SW480 (cell line): Measurements from ENCODE around the gene POU2F1.
"Not testable (repeated sequence)": the region's sequence is repeated elsewhere in the genome, so short reads cannot be mapped to it uniquely, and the experiment has no call there.

Experiments
- DNase-seq: peaks from one replicate; pipeline ENCODE4 v3.0.0-alpha.2; 2016; ENCODE audit warnings: low spot score

The POU2F1 gene

DNA sequence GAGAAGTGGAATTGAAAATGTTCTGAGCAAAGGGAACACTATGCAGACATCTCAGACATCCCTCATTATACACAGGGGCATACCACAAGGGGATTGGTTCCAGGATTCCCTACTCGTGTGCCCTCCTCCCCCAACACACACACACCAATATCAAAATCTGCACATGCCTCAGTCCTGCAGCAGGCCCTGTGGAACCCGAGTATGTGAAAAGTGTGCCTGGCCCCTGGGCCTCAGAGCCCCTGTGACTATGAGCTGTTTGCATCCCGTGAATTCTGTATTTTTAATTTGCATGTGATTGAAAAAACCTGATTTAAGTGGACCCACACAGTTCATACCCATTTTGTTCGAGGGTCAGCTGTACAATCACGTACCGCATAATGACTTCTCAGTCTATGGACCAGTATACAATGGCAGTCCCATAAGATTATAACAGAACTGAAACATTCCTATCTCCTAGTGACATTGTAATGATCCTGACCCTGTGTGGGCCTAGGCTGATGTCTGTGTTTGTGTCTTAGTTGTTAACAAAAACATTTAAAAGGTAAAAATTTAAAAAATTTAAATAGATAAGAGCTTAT, 11.3 kb downstream of the POU2F1 start:
- no peak for DNase-seq

DNA sequence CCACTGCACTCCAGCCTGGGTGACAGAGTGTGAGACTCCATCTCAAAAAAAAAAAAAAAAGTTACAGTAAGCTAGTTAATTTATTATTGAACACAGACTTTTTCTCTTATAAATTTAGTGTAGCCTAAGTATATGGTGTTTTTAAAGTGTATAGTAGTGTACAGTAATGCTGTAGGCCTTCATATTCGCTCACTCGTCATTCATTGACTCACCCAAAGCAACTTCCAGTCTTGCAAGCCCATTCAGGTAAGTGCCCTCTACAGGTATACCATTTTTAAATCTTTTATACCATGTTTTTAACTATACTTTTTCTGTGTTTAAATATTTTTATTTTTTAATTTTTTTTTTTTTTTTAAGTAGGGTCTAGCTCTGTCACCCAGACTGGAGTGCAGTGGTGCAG, 12.1 kb downstream of the POU2F1 start:
- no peak for DNase-seq

DNA sequence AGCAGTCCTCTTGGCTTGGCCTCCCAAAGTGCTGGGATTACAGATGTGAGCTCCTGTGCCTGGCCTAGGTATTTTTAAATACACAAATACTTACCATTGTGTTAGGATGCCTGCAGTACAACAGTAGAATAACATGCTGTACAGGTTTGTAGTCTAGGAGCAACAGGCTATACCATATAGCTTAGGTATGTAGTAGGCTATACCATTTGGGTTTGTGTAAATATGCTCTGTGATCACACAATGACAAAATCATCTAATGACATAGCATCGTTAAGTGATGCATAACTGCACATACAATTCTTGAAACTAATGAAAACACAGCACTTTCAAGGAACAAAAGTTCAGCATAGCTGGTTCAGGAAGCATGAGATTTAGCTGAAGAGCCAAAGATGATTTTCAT, 12.7 kb downstream of the POU2F1 start:
- DNase-seq = no peak

DNA sequence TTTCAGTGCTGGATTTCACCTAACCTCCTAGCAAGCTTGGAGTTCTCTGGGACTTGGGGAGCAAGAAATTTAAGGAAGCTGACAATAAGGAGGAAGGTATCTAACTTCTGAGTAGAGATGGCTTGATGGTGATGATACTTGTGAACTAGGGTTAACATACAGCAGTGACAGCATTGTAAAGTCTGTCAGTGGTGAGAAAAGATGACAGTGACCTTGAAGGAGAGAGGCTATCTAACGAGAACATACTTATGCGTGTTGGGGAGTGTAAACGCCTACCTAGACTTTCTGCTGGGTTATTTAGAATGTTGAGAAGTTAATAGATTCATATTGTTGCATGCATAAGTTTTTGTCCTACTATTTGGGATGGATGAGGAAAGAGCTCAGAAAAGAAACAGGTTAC, 16.3 kb downstream of the POU2F1 start:
- DNase-seq = no peak

DNA sequence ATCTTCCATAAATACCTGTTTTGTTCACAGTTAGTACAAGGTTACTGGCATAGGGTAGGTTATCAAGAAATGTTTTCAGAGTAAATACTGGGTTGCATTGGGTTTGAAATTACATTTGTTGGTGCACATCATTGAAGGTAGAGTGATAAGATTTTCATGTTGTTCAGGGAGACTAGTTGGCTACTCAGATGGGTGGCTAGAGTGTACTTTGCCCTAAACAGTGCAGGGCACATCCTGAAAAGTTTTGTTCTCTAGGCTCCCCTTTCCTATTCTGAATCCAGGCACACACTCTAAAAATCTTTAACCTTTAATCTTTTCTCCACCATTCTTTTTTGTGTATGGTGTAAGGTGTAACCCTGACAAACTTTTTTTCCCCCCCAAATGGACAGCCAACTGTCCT, 18.0 kb downstream of the POU2F1 start:
- DNase-seq = no peak

DNA sequence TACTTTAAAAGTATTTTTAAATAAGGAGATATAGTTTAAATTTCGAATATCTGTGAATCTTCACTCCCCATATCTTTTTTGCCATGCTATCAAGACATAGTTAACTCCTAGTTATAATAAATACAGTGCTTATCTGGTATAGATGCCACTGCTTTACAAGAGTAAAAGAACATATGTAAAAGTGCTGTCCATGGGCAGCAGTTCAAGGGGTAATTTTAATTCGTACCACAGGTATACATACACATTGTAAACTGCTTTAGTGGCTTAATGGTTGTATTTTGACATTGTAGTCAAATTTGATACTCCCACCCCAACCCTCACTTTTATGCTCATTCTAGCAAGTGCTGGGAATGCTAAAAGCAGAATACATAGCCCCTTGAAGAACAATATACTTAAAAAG, 18.6 kb downstream of the POU2F1 start:
- no peak for DNase-seq

DNA sequence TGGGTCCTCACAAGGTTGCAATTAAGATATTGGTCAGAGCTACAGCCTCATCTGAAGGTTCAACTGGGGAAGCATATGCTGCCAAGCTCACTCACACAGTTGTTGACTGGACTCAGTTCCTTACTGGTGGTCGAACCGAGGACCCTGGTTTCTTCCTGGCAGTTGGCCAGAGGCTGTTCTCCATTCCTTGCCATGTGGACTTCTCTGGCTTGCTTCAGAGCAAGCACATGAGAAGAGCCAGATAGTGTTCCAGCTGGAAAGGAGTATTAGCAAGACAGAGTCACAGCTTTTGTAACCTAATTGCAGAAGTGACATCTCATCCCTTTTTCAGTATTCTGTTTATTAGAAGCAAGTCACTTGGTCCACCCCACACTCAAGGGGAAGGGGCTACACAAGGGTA, 23.6 kb downstream of the POU2F1 start:
- no peak for DNase-seq

DNA sequence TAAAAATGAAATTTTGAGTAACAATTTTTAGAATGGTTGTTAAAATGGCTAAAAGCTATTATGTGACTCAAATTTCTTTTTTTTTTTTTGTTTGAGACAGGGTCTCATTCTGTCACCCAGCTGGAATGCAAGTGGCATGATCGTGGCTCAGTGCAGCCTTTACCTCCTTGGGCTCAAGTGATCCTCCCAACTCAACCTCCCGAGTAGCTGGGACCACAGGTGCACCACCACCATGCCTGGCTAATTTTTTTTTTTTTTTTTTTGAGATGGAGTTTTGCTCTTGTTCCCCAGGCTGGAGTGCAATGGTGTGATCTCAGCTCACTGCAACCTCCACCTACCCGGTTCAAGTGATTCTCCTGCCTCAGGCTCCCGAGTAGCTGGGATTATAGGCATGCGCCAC, 24.5 kb downstream of the POU2F1 start:
- DNase-seq = not testable (repeated sequence)

DNA sequence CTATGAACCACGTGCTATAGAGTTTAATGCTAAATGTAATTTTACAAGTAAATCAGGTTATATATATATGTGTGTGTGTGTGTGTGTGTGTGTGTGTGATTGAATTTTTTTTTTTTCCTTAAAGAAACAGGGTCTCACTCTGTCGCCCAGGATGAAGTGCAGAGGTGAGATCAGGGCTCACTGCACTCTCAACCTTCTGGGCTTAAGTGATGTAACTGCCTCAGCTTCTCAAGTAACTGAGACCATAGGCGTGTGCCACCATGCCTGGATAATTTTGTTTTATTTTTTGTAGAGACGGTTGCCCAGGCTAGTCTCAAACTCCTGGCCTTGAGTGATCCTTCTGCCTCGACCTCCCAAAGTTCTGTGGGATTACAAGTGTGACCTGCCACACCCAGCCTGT, 26.3 kb downstream of the POU2F1 start:
- no peak for DNase-seq

DNA sequence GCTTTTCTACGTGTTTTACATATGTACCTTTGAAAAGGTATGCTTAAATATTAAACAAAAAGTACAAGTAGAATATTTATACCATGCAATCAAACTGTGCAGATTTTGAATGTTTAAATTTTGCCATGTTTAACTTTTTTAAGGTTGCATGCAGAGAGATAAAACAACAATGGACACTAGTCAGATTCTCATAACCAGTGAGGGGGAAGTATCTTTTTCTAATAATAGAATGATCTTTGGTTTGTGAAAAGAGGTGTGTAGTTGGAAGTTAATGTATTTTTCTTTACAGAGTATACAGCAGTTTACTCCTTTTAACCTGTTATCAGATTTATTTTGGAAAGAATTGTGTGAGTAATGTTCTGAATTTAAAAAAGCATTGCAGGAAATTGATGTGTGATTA, 27.1 kb downstream of the POU2F1 start:
- no peak for DNase-seq

DNA sequence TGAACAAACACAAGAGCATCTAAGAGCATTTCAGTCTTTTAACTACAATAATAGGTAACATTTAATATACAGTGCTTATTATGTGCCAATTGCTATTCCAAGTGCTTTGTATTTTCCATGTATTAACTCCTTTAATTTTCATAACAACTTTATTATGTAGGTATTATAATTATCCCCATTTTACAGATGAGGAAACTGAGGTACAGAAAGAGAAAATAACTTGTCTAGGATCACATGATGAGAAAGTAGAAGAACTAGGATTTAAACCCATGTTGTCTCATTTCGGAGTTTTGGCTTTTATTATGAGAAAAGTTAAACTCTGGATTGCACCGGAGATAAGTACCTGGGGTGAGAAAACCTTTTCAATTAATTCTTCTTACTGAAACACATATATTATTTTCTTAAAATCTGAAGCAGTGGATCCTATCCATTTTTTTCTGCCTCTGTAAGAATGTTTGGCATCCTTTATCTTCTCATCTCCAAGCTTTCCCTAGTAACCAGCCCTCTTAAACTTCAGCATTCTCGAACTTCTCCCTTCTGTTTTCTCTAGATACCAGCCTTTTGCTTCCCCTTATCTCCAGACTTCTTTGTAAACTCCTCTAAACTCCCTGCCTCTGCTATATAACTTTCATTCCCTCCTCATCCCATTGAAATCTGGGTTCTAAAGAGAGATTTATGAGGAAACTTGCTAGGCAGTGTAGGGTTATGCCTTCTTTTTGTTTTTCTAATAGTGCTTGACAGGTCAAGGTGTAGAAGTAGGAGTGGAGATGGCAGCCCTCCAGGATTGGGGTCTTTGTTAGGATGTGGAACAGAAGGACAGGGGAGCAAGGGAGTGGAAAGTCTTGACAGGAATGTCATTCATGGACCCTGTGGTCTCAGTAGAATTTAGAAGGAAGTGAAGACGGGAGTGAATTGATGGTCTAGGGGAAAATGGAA, 28.3 kb downstream of the POU2F1 start:
- no peak for DNase-seq

DNA sequence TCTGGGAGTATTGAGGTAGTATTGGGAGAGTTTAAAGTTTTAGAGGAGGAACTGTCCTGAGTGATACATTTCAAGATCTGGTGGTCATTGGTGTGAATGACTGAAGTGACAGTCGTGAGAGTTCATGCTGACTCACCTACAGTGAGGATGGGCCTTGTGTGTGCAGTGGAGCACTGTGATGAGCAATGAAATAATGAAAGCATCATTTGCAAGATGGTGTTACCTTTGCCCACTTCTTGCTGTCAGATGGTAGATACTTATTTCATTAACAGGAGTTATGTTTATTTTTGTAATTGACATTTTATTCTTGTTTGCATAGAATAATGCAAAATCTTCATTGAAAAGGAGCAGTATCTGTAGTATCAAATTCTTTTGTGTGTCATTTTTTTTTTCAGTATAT, 29.0 kb downstream of the POU2F1 start:
- no peak for DNase-seq

DNA sequence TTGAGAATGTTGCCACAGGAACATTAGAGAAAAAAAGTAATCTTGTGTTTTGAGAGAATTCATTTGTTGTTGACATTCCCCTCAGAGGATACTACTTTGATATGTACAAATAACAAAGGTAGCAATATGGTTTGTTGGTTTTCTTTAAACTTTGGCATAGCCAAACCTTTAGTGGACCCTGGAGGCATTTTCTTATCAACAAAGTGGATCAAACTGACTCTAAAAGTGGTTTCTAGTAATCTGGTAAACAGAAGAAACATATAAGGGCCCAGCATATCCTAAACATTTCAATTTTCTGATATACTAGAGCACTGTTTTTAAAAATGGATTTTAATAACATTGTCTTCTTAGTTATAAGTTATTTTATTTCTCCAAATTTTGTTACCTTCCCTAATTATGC, 29.8 kb downstream of the POU2F1 start:
- no peak for DNase-seq

DNA sequence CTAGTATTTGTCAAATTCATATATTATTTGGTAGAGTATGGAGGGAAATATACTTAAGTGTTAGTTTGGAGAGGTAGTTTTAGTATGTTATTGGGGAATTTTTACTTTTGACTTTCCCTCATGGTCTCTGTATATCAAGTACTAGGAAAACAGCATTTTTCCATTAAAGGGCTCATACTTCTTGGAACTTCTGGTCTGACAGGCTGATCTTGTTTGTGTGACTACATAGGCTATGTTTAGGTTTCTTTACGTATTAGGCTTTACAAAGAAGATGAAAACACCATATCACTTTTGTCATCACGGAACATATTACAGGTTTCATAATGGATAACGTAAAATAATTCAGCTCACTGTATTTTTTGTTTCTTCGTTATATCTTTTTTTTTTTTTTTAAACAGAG, 30.8 kb downstream of the POU2F1 start:
- no peak for DNase-seq

DNA sequence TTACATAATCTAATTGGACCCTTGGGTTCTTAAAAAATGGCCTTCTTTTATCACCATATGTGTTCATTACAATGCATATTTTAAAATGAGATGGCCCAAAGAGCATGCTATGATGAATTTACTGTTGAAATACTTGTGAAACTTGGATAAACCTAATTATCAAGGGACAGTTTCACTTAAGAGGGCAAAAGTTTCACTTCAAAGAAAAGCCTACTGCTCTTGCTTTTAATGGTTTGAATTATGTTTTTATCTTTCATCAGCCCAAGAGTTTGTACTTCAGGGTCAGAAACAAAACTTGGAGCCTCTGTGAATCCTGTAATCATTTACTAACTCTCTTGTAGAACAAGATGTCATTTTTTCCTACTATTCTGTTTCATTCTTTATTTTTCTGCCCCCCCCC, 32.3 kb downstream of the POU2F1 start:
- DNase-seq = no peak

DNA sequence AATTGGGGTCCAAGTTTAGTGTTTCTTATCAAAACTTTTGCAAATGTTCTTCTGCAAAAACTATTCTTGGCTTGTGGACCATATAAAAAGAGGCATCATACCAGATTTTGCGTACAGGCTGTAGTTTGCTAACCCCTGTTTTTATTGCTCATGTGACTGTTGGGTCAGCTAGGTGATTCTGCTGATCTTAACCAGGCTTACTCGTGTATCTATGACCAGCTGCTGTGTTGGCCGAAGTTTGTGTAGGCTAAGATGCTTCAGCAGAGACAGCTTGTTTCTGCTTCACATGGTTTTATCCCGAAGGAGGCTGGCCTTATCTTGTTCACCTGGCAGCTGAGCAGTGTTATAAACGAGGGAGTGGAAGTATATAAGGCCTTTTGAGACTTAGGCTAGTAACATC, 38.2 kb downstream of the POU2F1 start:
- no peak for DNase-seq

DNA sequence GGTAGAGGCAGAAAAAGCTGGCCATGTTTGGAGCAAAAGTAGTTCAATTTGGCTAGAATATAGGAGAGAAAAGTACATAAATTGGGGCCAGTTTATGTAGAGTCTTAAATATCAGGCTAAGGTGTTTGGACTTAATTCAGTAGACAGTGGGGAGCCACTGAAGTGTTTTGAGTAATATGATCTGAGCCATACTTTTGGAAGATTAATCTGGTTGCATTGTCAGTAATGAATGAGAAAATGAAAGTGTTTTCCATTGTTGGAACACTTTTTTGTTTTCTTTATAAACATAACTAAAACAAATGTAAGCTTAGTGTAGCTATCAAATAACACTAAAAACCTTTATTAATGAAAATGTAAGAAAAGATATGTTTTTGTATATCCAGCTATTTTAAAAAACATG, 42.1 kb downstream of the POU2F1 start:
- DNase-seq = no peak

DNA sequence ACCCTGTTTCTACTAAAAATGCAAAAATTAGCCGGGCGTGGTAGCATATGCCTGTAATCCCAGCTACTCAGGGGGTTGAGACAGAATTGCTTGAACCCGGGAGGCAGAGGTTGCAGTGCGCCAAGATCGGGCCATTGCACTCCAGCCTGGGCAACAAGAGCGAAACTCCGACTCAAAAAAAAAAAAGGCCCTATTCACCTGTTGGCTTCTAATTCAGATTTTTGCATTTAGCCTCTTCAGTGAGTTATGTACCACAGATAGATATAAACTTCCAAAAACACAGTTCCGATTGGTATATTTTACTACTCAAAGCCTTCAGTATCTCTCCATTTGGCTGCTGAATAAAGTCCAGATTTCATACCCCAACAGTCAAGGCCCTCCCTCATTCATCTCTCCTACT, 42.7 kb downstream of the POU2F1 start:
- DNase-seq = no peak

DNA sequence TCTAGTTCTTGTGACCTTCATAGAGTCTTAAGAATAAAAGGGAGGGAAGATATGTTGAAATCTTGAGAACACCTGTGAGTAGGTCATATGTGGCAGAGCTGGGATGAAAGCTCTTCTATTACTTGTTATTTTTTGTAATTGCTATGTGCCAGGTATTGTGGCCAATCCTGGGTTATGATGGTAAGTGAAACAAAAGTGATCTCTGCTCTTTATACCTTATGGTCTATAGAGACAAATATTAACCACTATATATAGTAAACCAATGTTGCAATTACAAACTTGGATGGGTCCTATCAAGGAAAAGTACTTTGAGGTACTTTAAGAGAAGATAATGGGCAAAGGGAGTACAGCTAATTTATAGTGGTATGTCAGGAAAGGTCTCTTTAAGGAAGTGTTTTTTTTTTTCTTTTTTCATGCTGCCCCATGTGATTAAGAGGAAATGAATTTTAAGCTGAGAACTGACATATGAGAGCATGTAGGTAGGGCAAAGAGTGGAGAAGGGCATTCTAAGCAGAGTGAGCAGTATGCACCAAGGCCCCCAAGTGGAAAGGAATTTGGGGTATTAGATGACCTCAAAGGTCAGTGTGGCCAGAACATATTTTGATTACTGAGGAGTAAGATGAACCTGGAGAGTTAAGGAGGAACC, 43.3 kb downstream of the POU2F1 start:
- no peak for DNase-seq

DNA sequence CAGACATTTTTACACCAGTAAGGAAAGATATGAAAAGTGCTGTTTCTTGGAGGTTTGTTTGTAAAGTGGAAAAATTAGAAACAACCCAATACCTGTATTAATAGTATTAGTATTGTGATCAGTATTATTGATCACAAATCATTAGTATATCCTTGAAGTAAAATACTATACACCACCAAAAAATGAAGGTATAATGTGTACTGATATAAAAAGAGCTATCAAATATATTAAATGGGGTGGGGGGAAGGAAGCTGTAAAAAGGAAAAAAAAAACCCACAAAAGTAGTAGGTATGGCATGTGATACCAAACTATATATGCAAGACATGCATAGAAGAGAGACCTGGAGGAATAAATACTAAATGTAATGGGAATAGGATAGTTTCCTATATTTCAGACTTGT, 46.3 kb downstream of the POU2F1 start:
- no peak for DNase-seq

DNA sequence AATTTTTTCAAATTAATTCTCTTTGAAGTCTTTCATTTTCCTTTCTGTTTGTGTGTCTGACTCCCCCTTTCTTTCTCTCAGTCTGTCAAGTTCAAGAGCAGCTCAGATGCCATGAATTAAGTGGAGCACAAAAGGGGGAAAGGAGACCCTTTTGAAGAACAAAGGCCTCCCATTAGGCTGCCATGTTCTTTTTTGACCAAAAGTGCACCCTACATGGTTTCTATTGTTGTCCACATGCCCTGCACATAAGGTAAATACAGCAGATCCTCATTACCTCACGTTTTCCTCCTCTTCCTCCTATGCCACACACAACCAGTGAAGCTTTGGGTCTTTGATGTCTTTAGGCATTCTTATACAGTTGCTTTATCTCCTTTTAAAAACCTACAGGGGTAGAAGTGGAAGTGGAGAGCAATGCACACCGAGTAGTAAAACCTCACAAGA, 47.7 kb downstream of the POU2F1 start:
- no peak for DNase-seq

DNA sequence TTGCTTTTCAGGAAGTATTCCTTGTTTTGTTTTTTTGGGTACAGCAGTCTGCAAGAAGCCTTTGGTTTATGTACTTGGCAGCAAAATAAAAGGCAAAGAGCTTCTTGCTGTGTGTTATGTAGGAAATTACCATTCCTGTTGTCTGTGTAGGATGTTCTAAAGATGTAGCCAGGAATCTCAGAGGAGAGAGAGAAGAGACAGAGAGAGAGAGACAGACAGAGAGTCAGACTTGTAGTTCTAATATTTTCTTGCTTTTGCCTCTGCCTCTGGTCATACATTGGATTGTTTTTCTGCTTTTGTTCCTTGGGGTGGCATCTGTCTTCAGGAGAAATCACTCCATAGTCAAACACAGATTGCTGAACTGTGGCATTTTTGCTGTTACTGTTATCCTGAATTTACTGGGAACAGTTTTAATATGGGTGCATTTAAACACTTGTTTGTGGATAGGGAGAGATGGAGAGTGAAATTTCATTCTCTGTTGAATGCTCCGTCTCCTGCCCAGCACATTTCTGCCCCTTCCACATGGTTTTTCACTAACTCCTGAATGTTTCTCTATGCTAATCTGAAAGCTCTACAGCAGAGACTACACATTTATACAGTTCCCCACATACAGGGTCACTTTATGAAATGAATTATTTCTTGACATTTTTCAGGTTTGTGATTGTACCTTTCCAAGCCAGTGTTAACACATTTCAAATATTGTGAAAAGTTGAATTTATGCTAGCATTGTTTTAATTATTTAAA, 49.8 kb downstream of the POU2F1 start:
- no peak for DNase-seq
